Esophagus squamous epithelium (tissue), 4 donors: Measurements from ENCODE around the gene RBM25.

ENCODE experiments used
- POLR2A ChIP-seq, 4 donors: fragments of 450-650 bp; IDR thresholded peaks; one replicate each; pipeline ENCODE4 v1.6.1; 2017; ENCODE audit warnings: antibody characterized with exemption in 4 of 4, mild to moderate bottlenecking in 4 of 4, moderate library complexity in 3 of 4
- TF ChIP-seq, protein P1 (sequence below), 6 experiments: fragments of 450-650 bp in 4 of 6; fragments of 200-600 bp in 2 of 6; sonication (generic) in 2 of 6; IDR thresholded peaks; one replicate each; pipeline ENCODE4 v1.5.1; 2016 to 2019; ENCODE audit warnings: antibody characterized with exemption in 6 of 6, mild to moderate bottlenecking in 4 of 6, moderate library complexity in 4 of 6

- no peak for TF ChIP-seq POLR2A (IDR thresholded peaks at IDR 0.05)
- TF ChIP-seq, protein P1, sequence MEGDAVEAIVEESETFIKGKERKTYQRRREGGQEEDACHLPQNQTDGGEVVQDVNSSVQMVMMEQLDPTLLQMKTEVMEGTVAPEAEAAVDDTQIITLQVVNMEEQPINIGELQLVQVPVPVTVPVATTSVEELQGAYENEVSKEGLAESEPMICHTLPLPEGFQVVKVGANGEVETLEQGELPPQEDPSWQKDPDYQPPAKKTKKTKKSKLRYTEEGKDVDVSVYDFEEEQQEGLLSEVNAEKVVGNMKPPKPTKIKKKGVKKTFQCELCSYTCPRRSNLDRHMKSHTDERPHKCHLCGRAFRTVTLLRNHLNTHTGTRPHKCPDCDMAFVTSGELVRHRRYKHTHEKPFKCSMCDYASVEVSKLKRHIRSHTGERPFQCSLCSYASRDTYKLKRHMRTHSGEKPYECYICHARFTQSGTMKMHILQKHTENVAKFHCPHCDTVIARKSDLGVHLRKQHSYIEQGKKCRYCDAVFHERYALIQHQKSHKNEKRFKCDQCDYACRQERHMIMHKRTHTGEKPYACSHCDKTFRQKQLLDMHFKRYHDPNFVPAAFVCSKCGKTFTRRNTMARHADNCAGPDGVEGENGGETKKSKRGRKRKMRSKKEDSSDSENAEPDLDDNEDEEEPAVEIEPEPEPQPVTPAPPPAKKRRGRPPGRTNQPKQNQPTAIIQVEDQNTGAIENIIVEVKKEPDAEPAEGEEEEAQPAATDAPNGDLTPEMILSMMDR (IDR thresholded peaks at IDR 0.05) = no peak
These were observed 764 bp downstream of the RBM25 start for GRCh38 chr14:73058922-73059673.
